ENCODE measurements around the gene DIO1.

The DIO1 gene

GRCh38 chr1:53888681-53889080, 5.3 kb upstream of the DIO1 start:
- Histone ChIP-seq H3K9ac (ENCODE audit: insufficient read length, low read depth) (peak overlapping the region; percentile 42), H3K4me1 (ENCODE audit: insufficient read depth, insufficient read length) (peaks cover 5% of the 10 kb centered on the region), H3K36me3 (ENCODE audit: insufficient read depth, insufficient read length, low read length) (peaks cover 19% of the 10 kb centered on the region), H3K4me3 (ENCODE audit: insufficient read length, low read depth) (no peak overlapping the region), H3K27me3 (ENCODE audit: insufficient read depth, insufficient read length) (no peaks in the 10 kb centered on the region), H3K9me3 (ENCODE audit: insufficient read depth, low read length) (no peaks in the 10 kb centered on the region)
- TF ChIP-seq YY1 (IDR thresholded peaks at IDR 0.05; ENCODE audit: insufficient read depth, insufficient read length), result no peak
- no peak for TF ChIP-seq ZNF274 (IDR thresholded peaks at IDR 0.05; ENCODE audit: low read depth, low read length)
- no peak for TF ChIP-seq SUZ12 (IDR thresholded peaks at IDR 0.05; ENCODE audit: extremely low read depth, insufficient read depth, insufficient read length)
- DNase-seq (ENCODE audit: low read depth, low spot score), result no peak

- Histone ChIP-seq H3K9me3 (ENCODE audit: insufficient read depth, low read length) (no peaks in the 10 kb centered on the region), H3K9ac (ENCODE audit: insufficient read length, low read depth) (peak within 1 kb of the TSS; percentile 79), H3K4me3 (ENCODE audit: insufficient read length, low read depth) (peak within 1 kb of the TSS; percentile 84), H3K4me1 (ENCODE audit: insufficient read depth, insufficient read length) (peaks cover 5% of the 10 kb centered on the region), H3K27me3 (ENCODE audit: insufficient read depth, insufficient read length) (no peaks in the 10 kb centered on the region), H3K36me3 (ENCODE audit: insufficient read depth, insufficient read length, low read length) (peaks cover 19% of the 10 kb centered on the region)
- DNase-seq (ENCODE audit: low read depth, low spot score), result peak; percentile 89
- TF ChIP-seq SUZ12 (IDR thresholded peaks at IDR 0.05; ENCODE audit: extremely low read depth, insufficient read depth, insufficient read length), result no peak
- TF ChIP-seq ZNF274 (IDR thresholded peaks at IDR 0.05; ENCODE audit: low read depth, low read length), result no peak
- no peak for TF ChIP-seq YY1 (IDR thresholded peaks at IDR 0.05; ENCODE audit: insufficient read depth, insufficient read length)
Observed at GRCh38 chr1:53889304-53890298, 4.4 kb upstream of the DIO1 start, which contains the start of gene YIPF1. YIPF1 (minus strand) TSS chr1:53889797; CDS start chr1:53888937, 860 bp downstream.

- DNase-seq (ENCODE audit: low read depth, low spot score), result no peak
- Histone ChIP-seq H3K36me3 (ENCODE audit: insufficient read depth, insufficient read length, low read length) (peaks cover 19% of the 10 kb centered on the region), H3K4me3 (ENCODE audit: insufficient read length, low read depth) (no peak overlapping the region), H3K4me1 (ENCODE audit: insufficient read depth, insufficient read length) (peaks cover 5% of the 10 kb centered on the region), H3K9me3 (ENCODE audit: insufficient read depth, low read length) (no peaks in the 10 kb centered on the region), H3K9ac (ENCODE audit: insufficient read length, low read depth) (no peak overlapping the region), H3K27me3 (ENCODE audit: insufficient read depth, insufficient read length) (no peaks in the 10 kb centered on the region)
- TF ChIP-seq SUZ12 (IDR thresholded peaks at IDR 0.05; ENCODE audit: extremely low read depth, insufficient read depth, insufficient read length) (no peak), YY1 (IDR thresholded peaks at IDR 0.05; ENCODE audit: insufficient read depth, insufficient read length) (no peak), ZNF274 (IDR thresholded peaks at IDR 0.05; ENCODE audit: low read depth, low read length) (no peak)
Observed at GRCh38 chr1:53890522-53890941, 3.5 kb upstream of the DIO1 start.

- no peak overlapping the region for H3K9ac ChIP-seq (ENCODE audit: insufficient read length, low read depth)
- TF ChIP-seq YY1 (IDR thresholded peaks at IDR 0.05; ENCODE audit: insufficient read depth, insufficient read length) (no peak), ZNF274 (IDR thresholded peaks at IDR 0.05; ENCODE audit: low read depth, low read length) (no peak), SUZ12 (IDR thresholded peaks at IDR 0.05; ENCODE audit: extremely low read depth, insufficient read depth, insufficient read length) (no peak)
- H3K4me1 ChIP-seq (ENCODE audit: insufficient read depth, insufficient read length), result peaks cover 5% of the 10 kb centered on the region
- DNase-seq (ENCODE audit: low read depth, low spot score), result no peak
- no peak overlapping the region for H3K4me3 ChIP-seq (ENCODE audit: insufficient read length, low read depth)
- no peaks in the 10 kb centered on the region for H3K27me3 ChIP-seq (ENCODE audit: insufficient read depth, insufficient read length)
- peaks cover 17% of the 10 kb centered on the region for H3K36me3 ChIP-seq (ENCODE audit: insufficient read depth, insufficient read length, low read length)
- H3K9me3 ChIP-seq (ENCODE audit: insufficient read depth, low read length), result no peaks in the 10 kb centered on the region
Observed at GRCh38 chr1:53891018-53891417, 3.0 kb upstream of the DIO1 start.

- Histone ChIP-seq H3K27me3 (ENCODE audit: insufficient read depth, insufficient read length) (no peaks in the 10 kb centered on the region), H3K4me1 (ENCODE audit: insufficient read depth, insufficient read length) (peaks cover 2% of the 10 kb centered on the region), H3K36me3 (ENCODE audit: insufficient read depth, insufficient read length, low read length) (peaks cover 13% of the 10 kb centered on the region), H3K9ac (ENCODE audit: insufficient read length, low read depth) (no peak overlapping the region), H3K4me3 (ENCODE audit: insufficient read length, low read depth) (no peak overlapping the region), H3K9me3 (ENCODE audit: insufficient read depth, low read length) (no peaks in the 10 kb centered on the region)
- DNase-seq (ENCODE audit: low read depth, low spot score), result no peak
- TF ChIP-seq SUZ12 (IDR thresholded peaks at IDR 0.05; ENCODE audit: extremely low read depth, insufficient read depth, insufficient read length), result no peak
- no peak for TF ChIP-seq ZNF274 (IDR thresholded peaks at IDR 0.05; ENCODE audit: low read depth, low read length)
- TF ChIP-seq YY1 (IDR thresholded peaks at IDR 0.05; ENCODE audit: insufficient read depth, insufficient read length), result no peak
Observed at GRCh38 chr1:53891678-53892077, 2.3 kb upstream of the DIO1 start.

GRCh38 chr1:53892911-53893310, 1.1 kb upstream of the DIO1 start:
- no peak overlapping the region for H3K4me3 ChIP-seq (ENCODE audit: insufficient read length, low read depth)

GRCh38 chr1:53894644-53895043, 657 bp downstream of the DIO1 start:
- TF ChIP-seq YY1 (IDR thresholded peaks at IDR 0.05; ENCODE audit: insufficient read depth, insufficient read length) (no peak), ZNF274 (IDR thresholded peaks at IDR 0.05; ENCODE audit: low read depth, low read length) (no peak), SUZ12 (IDR thresholded peaks at IDR 0.05; ENCODE audit: extremely low read depth, insufficient read depth, insufficient read length) (no peak)
- Histone ChIP-seq H3K27me3 (ENCODE audit: insufficient read depth, insufficient read length) (no peaks in the 10 kb centered on the region), H3K9ac (ENCODE audit: insufficient read length, low read depth) (no peak overlapping the region), H3K4me3 (ENCODE audit: insufficient read length, low read depth) (no peak overlapping the region), H3K9me3 (ENCODE audit: insufficient read depth, low read length) (no peaks in the 10 kb centered on the region), H3K4me1 (ENCODE audit: insufficient read depth, insufficient read length) (peaks cover 3% of the 10 kb centered on the region), H3K36me3 (ENCODE audit: insufficient read depth, insufficient read length, low read length) (no peaks in the 10 kb centered on the region)
- DNase-seq (ENCODE audit: low read depth, low spot score), result no peak

More at GRCh38 chr1:53892911-53893310, 1.1 kb upstream of the DIO1 start:
- H3K4me1 ChIP-seq (ENCODE audit: insufficient read depth, insufficient read length), result peaks cover 3% of the 10 kb centered on the region
- TF ChIP-seq SUZ12 (IDR thresholded peaks at IDR 0.05; ENCODE audit: extremely low read depth, insufficient read depth, insufficient read length) (no peak), YY1 (IDR thresholded peaks at IDR 0.05; ENCODE audit: insufficient read depth, insufficient read length) (no peak), ZNF274 (IDR thresholded peaks at IDR 0.05; ENCODE audit: low read depth, low read length) (no peak)
- H3K9me3 ChIP-seq (ENCODE audit: insufficient read depth, low read length), result no peaks in the 10 kb centered on the region
- H3K9ac ChIP-seq (ENCODE audit: insufficient read length, low read depth), result no peak overlapping the region
- no peaks in the 10 kb centered on the region for H3K27me3 ChIP-seq (ENCODE audit: insufficient read depth, insufficient read length)
- DNase-seq (ENCODE audit: low read depth, low spot score), result no peak
- H3K36me3 ChIP-seq (ENCODE audit: insufficient read depth, insufficient read length, low read length), result peaks cover 5% of the 10 kb centered on the region

Data from NT2/D1 (cell line).